Astrocyte (in vitro differentiated cells and primary cell): ENCODE measurements around the gene SLC9A1. TPM values are rescaled to one million over a fixed set of nuclear protein-coding genes. Genes with fewer than 3 reads are reported as not detected.

Experiments used
- DNase-seq: peaks from one replicate; pipeline ENCODE4 v3.0.0-alpha.2; 2010; ENCODE audit warnings: low read depth
- FAIRE-seq: peaks from 2 replicates; lab custom pipeline; 2011; peaks lifted over from hg19 to GRCh38; lab: Jason Lieb, UNC
- H2AFZ ChIP-seq: 2 replicates; pipeline ENCODE4 v1.6.0; 2012; ENCODE audit warnings: low read depth, low read length, inconsistent platforms
- H3K27ac ChIP-seq: 2 replicates; pipeline ENCODE4 v1.5.1; 2011; ENCODE audit warnings: low read depth, low read length, inconsistent platforms
- H3K27me3 ChIP-seq: 2 replicates; pipeline ENCODE4 v1.6.0; 2011; ENCODE audit warnings: low read length, inconsistent platforms; ENCODE audit not compliant: insufficient read depth
- H3K36me3 ChIP-seq: 2 replicates; pipeline ENCODE4 v1.5.1; 2011; ENCODE audit warnings: low read length, inconsistent platforms; ENCODE audit not compliant: insufficient read depth
- H3K4me1 ChIP-seq: 2 replicates; pipeline ENCODE4 v1.5.1; 2011; ENCODE audit warnings: low read length, inconsistent platforms; ENCODE audit not compliant: insufficient read depth
- H3K4me2 ChIP-seq: 2 replicates; pipeline ENCODE4 v1.6.0; 2012; ENCODE audit warnings: low read length, inconsistent platforms
- H3K4me3 ChIP-seq: 2 replicates; pipeline ENCODE4 v1.5.1; 2011; ENCODE audit warnings: low read depth, mild to moderate bottlenecking, low read length, inconsistent platforms; ENCODE audit not compliant: insufficient read depth
- H3K79me2 ChIP-seq: 2 replicates; pipeline ENCODE4 v1.6.0; 2012; ENCODE audit warnings: mild to moderate bottlenecking, low read length, inconsistent platforms; ENCODE audit not compliant: insufficient read depth
- H3K9ac ChIP-seq: 2 replicates; pipeline ENCODE4 v1.6.0; 2012; ENCODE audit warnings: mild to moderate bottlenecking, low read length, inconsistent platforms
- H3K9me3 ChIP-seq: 2 replicates; pipeline ENCODE4 v1.5.1; 2012; ENCODE audit warnings: low read depth, mild to moderate bottlenecking, low read length, inconsistent platforms; ENCODE audit not compliant: insufficient read depth
- H4K20me1 ChIP-seq: 2 replicates; pipeline ENCODE4 v1.6.0; 2012; ENCODE audit warnings: low read length, inconsistent platforms; ENCODE audit not compliant: insufficient read depth
- H3K27ac Mint-ChIP-seq: one replicate; pipeline ENCODE4 v1.8.0; 2021; ENCODE audit warnings: mild to moderate bottlenecking, mixed read lengths; ENCODE audit not compliant: unreplicated experiment
- H3K27me3 Mint-ChIP-seq: one replicate; pipeline ENCODE4 v1.8.0; 2021; ENCODE audit warnings: low read depth, mixed read lengths; ENCODE audit not compliant: unreplicated experiment
- H3K36me3 Mint-ChIP-seq: one replicate; pipeline ENCODE4 v1.8.0; 2021; ENCODE audit warnings: low read depth, mixed read lengths; ENCODE audit not compliant: unreplicated experiment
- H3K4me1 Mint-ChIP-seq: one replicate; pipeline ENCODE4 v1.8.0; 2021; ENCODE audit warnings: low read depth, mixed read lengths; ENCODE audit not compliant: unreplicated experiment
- H3K4me3 Mint-ChIP-seq: one replicate; pipeline ENCODE4 v1.8.0; 2021; ENCODE audit warnings: mild to moderate bottlenecking, moderate library complexity, mixed read lengths; ENCODE audit not compliant: unreplicated experiment
- H3K9me3 Mint-ChIP-seq: one replicate; pipeline ENCODE4 v1.8.0; 2021; ENCODE audit warnings: mild to moderate bottlenecking, mixed read lengths; ENCODE audit not compliant: unreplicated experiment
- EZH2 ChIP-seq: IDR thresholded peaks from 2 replicates; pipeline ENCODE4 v1.6.1; 2012; ENCODE audit warnings: mild to moderate bottlenecking, low read length, inconsistent platforms; ENCODE audit not compliant: insufficient read depth
- total RNA-seq: library from RNA; stranded (reverse); gene quantifications from 2 replicates; pipeline ENCODE4 v1.2.1, GENCODE V29; 2021
- TF ChIP-seq, protein P1 (sequence below): IDR thresholded peaks from 2 replicates; pipeline ENCODE4 v1.5.1; 2011; ENCODE audit warnings: low read depth, mild to moderate bottlenecking, inconsistent platforms, low read length, moderate library complexity; ENCODE audit not compliant: insufficient read depth

Gene SLC9A1
- total RNA-seq, 1 donor from 2014 or later = 49.3 TPM

DNA sequence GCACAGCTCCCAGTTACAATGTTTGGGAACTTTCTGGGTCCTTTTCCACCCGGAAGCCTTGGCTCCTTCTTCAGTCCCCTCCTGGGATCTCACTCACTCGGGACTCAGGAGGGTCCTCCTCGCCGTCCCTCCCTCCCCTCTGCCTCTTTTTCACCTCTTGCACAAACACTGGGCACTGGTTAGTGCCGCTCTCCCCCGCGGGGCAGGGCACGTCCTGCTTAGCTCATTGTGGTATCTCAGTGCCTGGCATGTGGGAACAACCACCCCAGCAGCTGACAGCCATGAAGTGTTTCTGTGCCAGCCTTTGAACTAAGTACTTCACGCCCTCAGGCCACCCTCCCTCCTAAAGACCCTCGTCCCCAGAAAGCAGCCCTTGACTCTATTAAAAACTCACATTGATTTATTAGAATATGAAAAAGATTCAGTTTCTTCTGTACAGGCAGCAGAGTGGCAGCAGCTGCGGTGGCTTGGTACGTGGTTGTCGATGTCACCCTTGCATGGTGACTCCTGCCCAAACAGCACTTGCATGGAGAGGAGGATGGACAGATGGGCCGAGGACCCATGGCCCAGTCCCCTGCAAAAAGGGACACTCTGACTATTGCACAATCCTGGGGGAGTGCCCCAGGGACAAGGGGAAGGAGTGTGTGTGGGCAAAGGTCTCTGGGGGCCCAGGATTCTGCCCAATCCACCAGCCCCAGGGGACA, 56.3 kb downstream of the SLC9A1 start:
- H3K4me1 ChIP-seq = peaks cover 16% of the 10 kb centered on the region
- H3K9me3 ChIP-seq = no peaks in the 10 kb centered on the region
- H3K27me3 ChIP-seq = no peaks in the 10 kb centered on the region
- H3K9ac ChIP-seq = peak overlapping the region; percentile 58
- FAIRE-seq (no peak), DNase-seq (no peak)
- H2AFZ ChIP-seq = no peak overlapping the region
- H3K4me1 Mint-ChIP-seq = peaks cover 15% of the 10 kb centered on the region
- H3K27me3 Mint-ChIP-seq = no peaks in the 10 kb centered on the region
- H4K20me1 ChIP-seq = no peaks in the 10 kb centered on the region
- no peaks in the 10 kb centered on the region for H3K36me3 ChIP-seq
- no peaks in the 10 kb centered on the region for H3K79me2 ChIP-seq
- H3K9me3 Mint-ChIP-seq = no peaks in the 10 kb centered on the region
- H3K27ac Mint-ChIP-seq = peak overlapping the region; percentile 94
- H3K27ac ChIP-seq = peak overlapping the region; percentile 69
- H3K4me3 Mint-ChIP-seq = peak overlapping the region; percentile 57
- TF ChIP-seq, protein P1, sequence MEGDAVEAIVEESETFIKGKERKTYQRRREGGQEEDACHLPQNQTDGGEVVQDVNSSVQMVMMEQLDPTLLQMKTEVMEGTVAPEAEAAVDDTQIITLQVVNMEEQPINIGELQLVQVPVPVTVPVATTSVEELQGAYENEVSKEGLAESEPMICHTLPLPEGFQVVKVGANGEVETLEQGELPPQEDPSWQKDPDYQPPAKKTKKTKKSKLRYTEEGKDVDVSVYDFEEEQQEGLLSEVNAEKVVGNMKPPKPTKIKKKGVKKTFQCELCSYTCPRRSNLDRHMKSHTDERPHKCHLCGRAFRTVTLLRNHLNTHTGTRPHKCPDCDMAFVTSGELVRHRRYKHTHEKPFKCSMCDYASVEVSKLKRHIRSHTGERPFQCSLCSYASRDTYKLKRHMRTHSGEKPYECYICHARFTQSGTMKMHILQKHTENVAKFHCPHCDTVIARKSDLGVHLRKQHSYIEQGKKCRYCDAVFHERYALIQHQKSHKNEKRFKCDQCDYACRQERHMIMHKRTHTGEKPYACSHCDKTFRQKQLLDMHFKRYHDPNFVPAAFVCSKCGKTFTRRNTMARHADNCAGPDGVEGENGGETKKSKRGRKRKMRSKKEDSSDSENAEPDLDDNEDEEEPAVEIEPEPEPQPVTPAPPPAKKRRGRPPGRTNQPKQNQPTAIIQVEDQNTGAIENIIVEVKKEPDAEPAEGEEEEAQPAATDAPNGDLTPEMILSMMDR = no peak
- no peak for TF ChIP-seq EZH2
- no peak overlapping the region for H3K4me3 ChIP-seq
- peak overlapping the region; percentile 78 for H3K4me2 ChIP-seq
- peaks cover 7% of the 10 kb centered on the region for H3K36me3 Mint-ChIP-seq

DNA sequence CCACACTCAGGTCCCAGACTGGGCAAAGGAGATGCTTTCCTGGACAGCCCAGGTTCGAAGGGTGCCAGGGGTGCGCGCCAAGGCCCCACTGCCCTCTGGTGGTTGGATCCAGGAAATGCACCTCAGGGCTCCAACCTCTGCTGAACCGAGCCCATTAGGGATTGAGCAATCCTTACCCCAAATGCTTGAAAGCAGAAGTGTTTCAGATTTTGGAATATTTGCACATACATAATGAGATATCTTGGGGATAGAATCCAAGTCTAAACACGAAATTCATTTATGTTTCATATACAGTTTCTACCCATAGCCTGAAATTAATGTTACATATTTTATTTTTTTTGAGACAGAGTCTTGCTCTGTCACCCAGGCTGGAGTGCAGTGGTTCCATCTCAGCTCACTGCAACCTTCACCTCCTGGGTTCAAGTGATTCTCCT, 57.4 kb downstream of the SLC9A1 start:
- Mint-ChIP-seq H3K27ac (no peak overlapping the region), H3K9me3 (no peaks in the 10 kb centered on the region), H3K4me3 (no peak overlapping the region), H3K27me3 (peaks cover 2% of the 10 kb centered on the region), H3K4me1 (peaks cover 15% of the 10 kb centered on the region), H3K36me3 (peaks cover 2% of the 10 kb centered on the region)
- Histone ChIP-seq H3K9ac (no peak overlapping the region), H3K4me2 (no peak overlapping the region), H3K4me3 (no peak overlapping the region), H3K9me3 (no peaks in the 10 kb centered on the region), H3K27ac (no peak overlapping the region), H4K20me1 (no peaks in the 10 kb centered on the region), H3K27me3 (no peaks in the 10 kb centered on the region), H3K79me2 (no peaks in the 10 kb centered on the region), H3K4me1 (peaks cover 16% of the 10 kb centered on the region), H2AFZ (peak overlapping the region; percentile 32), H3K36me3 (no peaks in the 10 kb centered on the region)
- FAIRE-seq (no peak), DNase-seq (peak; percentile 22)
- no peak for TF ChIP-seq EZH2
- TF ChIP-seq, protein P1 = peak; percentile 92

DNA sequence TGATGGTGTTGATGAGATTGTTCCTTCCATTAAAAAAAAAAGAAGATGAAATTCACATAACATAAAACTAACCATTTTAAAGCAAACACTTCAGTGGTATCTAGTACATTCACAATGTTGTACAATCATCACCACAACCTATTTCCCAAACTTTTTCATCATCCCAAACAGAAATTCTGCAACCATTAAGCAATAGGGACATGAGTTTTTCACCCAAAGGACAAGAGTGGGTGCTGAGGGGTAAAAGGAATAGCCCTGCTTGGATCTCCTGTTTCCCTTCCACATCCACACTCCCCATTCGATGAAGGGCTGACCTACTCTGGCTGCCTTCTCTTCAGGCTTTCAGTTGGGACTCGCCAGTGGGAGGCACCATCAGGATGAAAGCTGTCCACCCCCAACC, 59.3 kb downstream of the SLC9A1 start:
- no peak overlapping the region for H2AFZ ChIP-seq
- no peak for TF ChIP-seq EZH2
- TF ChIP-seq, protein P1 = no peak

More for the DNA sequence above, 59.3 kb downstream of the SLC9A1 start:
- H3K36me3 ChIP-seq = no peaks in the 10 kb centered on the region
- H3K9me3 ChIP-seq = no peaks in the 10 kb centered on the region
- no peak overlapping the region for H3K27ac ChIP-seq
- H3K4me1 Mint-ChIP-seq = peaks cover 15% of the 10 kb centered on the region
- DNase-seq (no peak), FAIRE-seq (no peak)
- H3K4me1 ChIP-seq = peaks cover 16% of the 10 kb centered on the region
- peaks cover 9% of the 10 kb centered on the region for H3K27me3 Mint-ChIP-seq
- no peak overlapping the region for H3K4me3 Mint-ChIP-seq
- H4K20me1 ChIP-seq = no peaks in the 10 kb centered on the region
- no peak overlapping the region for H3K4me3 ChIP-seq
- peaks cover 2% of the 10 kb centered on the region for H3K27me3 ChIP-seq
- H3K9ac ChIP-seq = no peak overlapping the region
- no peak overlapping the region for H3K27ac Mint-ChIP-seq
- H3K4me2 ChIP-seq = no peak overlapping the region
- H3K36me3 Mint-ChIP-seq = peaks cover 2% of the 10 kb centered on the region
- no peaks in the 10 kb centered on the region for H3K79me2 ChIP-seq
- H3K9me3 Mint-ChIP-seq = no peaks in the 10 kb centered on the region
